Measurements from ENCODE around the gene JPH3.

GRCh38 chr16:87687126-87687910 is 85.0 kb downstream of the JPH3 start:
- TF ChIP-seq POLR2AphosphoS5 (IDR thresholded peaks at IDR 0.05) (no peak), CTCF (IDR thresholded peaks at IDR 0.05) (no peak), POLR2A (IDR thresholded peaks at IDR 0.05) (no peak), EP300 (IDR thresholded peaks at IDR 0.05) (no peak)

All from gastroesophageal sphincter (tissue), 3 donors.